IPS-11a (cell line): ENCODE measurements around the gene RUNDC3A.
"Not testable (repeated sequence)": the region's sequence is repeated elsewhere in the genome, so short reads cannot be mapped to it uniquely, and the experiment has no call there.

ENCODE experiments used
- H3K4me3 ChIP-seq: one replicate; pipeline ENCODE4 v1.5.1; 2013; ENCODE audit warnings: low read depth, low read length, control low read depth

RUNDC3A gene

DNA sequence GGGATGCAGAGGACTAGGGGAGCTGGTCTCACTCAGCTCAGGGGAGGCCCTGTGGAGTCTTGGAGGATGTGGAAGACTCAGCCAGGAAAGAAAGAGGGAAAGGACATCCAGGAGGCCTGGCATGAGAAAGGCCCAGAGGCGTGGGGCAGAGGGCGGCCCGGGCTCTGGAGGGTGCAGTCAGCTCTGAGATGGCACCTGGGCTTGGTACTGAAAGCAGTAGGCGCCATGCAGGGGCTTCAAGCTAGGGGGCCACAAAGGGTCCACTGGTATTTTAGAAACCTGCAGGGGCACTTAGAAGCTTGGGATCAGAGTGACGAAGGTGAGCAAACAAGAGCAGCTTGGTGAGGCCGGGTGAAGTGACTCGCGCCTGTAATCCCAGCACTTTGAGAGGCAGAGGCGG lies 49.7 kb downstream of the RUNDC3A start:
- H3K4me3 ChIP-seq = no peak overlapping the region

DNA sequence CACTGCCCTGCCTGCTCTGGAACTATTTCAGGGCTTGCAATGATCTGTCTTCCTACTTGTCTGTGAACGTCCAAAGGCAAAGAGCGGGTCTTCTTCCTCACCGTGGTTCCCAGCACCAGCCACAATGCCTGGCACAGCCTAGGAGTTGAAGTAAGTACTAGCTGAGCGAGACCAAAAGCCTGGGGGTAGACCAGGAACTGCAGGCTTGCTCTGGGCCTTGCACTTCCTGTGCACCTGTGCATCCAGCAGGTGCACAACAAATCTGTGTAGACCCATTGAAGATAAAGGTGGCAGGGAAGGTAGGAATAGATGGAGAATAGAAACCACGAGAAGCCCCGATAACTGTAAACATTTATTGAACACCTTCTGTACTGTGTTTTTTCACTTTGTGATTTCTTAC lies 50.6 kb downstream of the RUNDC3A start:
- no peak overlapping the region for H3K4me3 ChIP-seq

DNA sequence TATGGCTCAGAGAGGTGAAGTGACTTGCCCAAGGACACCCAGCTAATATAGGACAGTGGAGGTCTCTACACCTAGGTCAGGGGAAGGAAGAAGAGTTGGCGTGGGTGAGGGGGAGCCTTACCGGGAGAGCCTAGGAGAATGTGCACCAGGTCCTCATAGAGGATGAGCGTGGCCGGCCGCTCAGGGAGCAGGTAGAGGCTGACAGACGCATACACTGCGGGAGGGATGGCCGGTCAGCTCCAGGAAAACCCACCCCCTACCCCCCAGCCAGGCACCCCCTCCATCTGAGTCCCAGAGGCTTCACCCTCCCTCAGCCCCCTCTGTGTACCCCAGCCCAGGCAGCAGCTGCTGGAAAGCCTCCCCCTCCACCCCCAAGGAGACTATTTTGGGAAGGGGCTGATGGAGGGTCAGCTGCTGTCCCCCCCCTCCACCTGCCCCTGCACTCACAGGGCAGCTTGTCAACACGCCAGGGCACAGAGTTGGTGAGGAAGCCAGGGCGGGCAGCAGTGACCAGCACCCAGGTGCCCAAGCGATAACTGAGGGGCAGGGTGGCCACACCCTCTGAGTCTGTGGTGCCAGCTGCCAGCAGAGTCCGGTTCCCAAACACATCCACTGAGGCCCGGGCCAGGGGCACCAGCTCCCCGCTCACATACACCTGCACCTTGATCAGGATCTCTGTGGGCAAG lies 51.2 kb downstream of the RUNDC3A start:
- no peak overlapping the region for H3K4me3 ChIP-seq

DNA sequence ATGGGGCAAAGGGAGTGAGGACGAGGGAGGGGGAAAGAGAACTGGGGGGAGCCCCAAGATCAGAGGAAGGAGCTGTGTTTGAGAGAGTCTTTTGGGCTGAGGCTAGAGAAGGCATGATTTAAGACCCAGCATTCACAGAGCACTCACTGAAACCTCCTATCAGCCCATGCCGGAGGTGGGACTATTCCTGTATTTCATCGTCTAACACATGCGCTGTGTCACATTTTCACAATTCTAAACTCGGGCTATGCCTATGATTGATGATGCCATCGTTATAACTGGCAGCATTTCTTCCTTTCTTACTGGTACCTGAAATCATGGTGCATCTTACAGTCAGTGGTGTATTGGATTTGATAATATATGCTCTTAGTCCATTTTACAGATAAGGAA lies 51.7 kb downstream of the RUNDC3A start:
- H3K4me3 ChIP-seq = no peak overlapping the region

DNA sequence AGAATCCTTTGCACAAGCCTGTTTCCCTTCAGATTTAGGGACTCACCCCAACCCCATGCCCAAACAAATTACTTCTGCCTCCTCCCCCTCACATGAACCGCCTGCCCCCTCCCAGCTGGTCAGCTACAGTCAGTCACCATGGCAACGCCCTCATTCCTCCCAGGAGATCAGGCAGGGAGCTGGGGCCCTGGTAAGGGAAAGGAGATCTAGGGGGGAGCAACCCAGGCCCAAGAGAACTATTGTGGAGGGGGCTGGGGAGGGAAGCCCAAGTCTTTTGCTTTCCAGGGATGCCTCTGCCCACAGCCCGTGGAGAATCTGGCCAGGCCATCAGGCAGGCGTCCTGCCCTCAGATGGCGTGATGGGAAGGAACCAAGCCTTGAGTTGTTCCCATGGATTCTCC lies 52.4 kb downstream of the RUNDC3A start:
- H3K4me3 ChIP-seq = no peak overlapping the region

DNA sequence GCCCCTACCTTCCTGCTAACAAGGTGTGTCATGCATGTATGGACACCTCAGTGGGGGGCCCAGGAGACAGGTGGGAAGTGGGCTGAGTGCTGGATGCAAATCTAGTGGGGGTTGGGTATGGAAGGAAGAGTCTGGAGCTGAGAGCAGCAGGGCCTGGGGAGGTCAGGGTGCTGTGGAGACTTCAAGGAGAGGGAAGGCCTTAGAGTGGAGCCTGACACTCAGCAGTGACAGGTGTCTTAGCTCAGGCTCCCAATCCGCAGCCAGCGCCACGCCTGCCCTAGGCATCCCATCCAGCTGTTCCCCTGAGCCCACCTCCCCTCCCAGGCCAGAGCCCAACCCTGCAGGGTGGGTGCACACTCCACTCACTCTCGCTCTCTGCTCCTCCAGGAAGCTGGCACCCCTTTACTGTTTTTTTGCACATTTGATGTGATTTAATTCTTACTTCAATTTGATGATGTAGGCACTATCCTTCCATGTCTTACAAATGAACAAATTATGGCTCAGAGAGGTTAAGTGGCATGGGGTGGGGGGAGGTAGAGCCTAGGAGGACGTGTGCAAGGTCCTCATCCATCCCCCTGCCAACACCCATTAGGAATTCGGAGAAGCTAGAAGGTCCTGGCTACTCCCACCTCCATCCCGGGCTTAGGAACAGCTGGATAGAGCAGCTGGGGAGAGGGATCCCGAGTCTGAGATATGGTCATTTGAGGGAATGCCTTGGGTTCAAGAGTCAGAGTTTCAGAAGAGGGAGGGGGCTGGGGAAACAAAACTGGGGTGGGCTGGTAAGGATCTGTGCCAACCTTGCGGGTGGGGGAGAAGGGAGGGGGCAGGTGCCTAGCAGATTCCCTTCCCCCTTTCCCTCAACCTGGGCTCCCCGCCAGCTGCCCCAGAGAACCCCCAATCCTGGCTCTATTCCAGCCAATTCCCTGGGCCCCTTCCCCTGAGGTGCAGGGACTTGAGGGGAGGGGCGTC lies 53.2 kb downstream of the RUNDC3A start:
- H3K4me3 ChIP-seq = no peak overlapping the region

DNA sequence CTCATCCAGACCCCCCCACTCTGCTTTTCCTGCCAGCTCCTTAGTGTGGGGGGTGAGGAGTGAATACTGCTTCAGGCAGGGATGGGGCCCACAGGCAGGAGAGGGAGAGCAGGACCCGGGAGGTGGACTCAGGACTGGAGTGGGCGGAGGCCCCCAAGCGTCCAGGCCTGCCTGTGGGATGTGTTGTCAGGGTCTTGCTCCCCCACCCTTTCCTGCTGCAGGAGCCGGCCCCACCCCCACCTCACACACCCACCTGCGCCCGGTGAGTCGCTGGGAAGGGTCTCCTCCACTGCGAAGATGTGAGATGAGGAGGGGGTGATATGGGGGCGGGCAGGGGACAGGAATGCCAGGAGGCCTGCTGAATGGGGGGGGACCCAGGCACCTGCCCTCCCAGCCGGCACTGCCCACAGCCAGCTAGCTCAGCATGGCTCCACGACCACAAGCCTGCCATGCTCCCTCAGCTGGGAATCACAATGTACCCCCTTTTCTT lies 54.1 kb downstream of the RUNDC3A start:
- peak overlapping the region; percentile 47 for H3K4me3 ChIP-seq

DNA sequence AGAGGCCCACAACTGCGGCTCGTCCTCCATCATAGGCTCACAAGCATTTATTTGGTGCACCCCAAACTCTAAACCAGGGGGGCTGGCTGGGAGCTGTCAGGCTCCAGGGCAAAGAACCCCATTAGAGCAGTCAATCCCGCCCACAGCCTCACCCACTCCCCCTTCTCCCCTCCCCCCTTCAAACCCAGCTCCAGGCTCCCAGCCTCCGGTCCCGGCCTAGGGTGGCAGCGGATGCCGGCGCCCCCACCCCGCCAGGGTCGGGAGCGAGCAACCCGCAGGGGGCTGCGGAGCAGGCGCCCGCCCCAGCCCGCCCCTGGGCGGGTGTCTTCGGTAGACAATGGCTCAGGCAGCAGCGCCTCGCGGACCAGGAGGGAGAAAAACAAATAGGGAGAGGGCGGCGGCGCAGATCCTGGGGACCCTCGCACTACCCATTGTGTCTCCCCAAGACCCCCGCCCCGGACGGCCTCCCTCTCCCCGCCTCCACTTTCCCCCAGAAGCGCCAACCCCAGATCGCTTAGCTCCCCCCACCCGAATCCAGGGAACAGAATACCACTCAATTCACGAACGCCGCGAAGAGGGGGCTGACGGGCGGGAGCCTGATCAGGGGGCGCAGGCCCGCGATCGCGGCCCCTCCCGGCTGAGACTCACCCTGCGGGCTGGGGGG lies 54.7 kb downstream of the RUNDC3A start:
- H3K4me3 ChIP-seq = peak overlapping the region; percentile 47

DNA sequence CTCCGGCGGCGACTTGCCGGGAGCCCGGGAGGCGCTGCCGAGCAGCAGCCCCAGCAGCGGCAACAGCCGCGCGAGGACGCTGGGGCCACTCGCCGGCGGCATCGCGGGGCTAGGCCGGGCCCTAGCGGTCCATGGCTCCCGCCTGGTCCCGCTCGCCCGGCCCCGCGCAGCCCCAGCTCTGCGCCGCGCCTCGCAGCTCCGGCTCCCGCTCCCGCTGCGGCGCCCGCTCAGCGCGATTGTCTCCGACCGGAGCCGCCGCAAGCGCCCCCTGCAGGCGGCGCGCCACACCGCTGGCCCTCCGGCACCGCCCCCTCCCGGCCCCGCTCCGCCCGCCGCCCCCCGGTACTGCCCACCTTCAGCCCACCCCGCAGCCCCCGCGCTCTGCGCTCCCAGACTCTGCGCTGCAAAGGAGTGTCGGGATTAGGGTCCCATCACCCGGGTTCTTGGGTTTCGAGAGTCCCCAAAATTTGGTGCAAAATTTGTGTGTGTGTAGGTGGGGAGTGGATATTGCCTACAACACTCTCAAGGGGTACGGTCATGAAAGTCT lies 55.3 kb downstream of the RUNDC3A start, which contains the start of gene FAM171A2:
TSS of gene FAM171A2 (minus strand) at position 241 of the 547 bp plus-strand sequence. CDS start at position 102, 139 bp downstream.
- peak within 1 kb of the TSS; percentile 47 for H3K4me3 ChIP-seq

DNA sequence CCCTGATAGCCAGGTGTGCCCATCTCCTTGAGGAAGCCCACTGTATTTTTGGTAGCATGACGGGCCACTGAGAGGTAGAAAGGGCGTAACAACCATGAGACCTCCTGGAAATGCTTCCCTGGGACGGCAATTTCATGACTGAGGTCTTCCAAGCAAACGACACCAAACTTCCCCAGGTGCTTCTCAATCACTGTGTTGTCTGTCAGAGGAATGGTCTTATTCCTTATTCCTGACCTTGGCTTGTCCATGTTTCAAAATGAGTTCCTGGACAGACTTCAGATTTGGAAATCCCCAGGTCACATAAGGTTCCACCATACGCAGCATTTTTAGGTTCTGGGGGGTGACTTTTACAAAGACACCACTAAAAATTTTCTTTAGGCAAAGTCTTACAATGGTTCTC lies 56.6 kb downstream of the RUNDC3A start:
- not testable (repeated sequence) for H3K4me3 ChIP-seq

DNA sequence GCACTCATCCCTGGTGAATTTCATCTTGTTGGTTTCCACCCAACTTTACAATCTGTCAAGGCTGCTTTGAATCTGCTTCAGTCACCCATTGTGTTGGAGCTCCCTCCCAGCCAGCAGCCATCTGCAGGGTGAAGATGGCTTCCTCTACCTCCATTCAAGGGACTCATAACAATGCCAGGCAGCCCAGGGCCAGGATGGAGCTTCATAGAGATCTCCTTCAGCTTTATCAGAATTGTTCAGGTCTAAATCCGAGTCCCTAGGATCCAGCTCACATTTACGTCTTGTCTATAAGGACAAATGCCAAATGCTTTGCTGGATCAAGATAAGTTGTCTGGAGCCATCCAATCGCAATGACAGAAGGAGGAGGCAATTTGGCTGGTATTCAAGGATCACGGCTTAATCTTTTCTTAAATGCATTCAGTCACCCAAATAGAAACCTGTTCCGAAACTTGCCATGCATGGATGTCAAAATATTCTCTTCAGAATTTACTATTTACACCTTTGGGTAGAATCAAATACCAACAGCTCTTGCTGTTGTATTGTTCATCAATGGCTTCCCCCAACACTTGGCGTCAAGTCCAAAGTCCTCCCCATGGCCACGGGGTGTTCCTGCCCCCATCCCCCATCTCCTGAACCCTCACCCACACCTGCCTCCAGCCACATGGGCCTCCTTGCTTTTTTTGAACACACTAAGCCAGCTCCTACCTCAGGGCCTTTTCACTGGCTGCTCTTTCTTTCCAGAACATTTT lies 59.0 kb downstream of the RUNDC3A start:
- no peak overlapping the region for H3K4me3 ChIP-seq
